Effector CD4-positive, alpha-beta T cell (primary cell): ENCODE results near the gene KIAA0232.
"Not testable (repeated sequence)": the region's sequence is repeated elsewhere in the genome, so short reads cannot be mapped to it uniquely, and the experiment has no call there.

ENCODE experiments used
- DNase-seq: peaks from one replicate; pipeline ENCODE4 v3.0.0-alpha.2; 2020

The KIAA0232 gene

DNA sequence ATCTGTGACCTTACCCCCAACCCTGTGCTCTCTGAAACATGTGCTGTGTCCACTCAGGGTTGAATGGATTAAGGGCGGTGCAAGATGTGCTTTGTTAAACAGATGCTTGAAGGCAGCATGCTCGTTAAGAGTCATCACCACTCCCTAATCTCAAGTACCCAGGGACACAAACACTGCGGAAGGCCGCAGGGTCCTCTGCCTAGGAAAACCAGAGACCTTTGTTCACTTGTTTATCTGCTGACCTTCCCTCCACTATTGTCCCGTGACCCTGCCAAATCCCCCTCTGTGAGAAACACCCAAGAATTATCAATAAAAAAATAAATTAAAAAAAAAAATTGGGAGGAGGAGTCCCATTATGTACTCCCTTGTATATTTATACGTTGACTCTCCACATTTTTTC, 26.2 kb upstream of the KIAA0232 start:
- DNase-seq = not testable (repeated sequence)

DNA sequence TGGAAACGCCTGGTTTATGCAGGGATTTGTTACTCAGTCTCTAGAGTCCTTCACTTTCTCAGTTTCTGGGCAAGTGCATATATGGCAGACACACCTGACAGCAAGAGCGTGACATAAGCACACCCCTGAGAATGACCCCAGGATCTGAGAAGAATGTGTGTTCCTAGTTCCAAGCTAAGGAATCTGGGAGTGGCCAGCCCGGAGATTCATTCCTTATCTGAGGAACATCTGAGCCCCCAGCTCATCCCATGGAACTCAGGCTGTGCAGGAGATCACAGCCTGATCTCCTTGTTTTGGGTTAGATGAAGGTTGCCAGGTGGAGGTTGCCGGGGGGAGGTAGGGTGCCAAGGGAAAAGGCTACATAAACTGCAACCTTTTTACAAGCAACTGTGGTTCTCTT, 23.8 kb upstream of the KIAA0232 start:
- DNase-seq = no peak

DNA sequence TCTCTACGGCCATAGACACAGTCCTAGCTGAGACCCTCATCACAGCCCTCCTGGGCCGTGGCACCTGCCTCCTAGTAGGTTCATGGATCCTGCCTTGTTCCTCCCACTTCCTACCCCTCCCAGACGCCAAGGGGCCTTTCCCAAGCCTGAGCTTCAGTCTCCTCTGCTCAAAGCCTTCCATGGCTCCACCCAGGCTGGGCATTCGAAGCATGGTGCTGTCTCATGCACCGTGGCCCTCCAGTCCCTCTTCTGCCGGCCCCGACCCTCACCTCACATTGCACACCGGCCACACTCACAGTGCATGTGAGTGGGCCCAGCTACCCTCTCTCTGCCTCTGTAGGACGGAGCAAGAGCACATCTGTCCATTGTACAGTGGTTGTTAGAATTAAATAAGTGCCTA, 21.7 kb upstream of the KIAA0232 start:
- no peak for DNase-seq

DNA sequence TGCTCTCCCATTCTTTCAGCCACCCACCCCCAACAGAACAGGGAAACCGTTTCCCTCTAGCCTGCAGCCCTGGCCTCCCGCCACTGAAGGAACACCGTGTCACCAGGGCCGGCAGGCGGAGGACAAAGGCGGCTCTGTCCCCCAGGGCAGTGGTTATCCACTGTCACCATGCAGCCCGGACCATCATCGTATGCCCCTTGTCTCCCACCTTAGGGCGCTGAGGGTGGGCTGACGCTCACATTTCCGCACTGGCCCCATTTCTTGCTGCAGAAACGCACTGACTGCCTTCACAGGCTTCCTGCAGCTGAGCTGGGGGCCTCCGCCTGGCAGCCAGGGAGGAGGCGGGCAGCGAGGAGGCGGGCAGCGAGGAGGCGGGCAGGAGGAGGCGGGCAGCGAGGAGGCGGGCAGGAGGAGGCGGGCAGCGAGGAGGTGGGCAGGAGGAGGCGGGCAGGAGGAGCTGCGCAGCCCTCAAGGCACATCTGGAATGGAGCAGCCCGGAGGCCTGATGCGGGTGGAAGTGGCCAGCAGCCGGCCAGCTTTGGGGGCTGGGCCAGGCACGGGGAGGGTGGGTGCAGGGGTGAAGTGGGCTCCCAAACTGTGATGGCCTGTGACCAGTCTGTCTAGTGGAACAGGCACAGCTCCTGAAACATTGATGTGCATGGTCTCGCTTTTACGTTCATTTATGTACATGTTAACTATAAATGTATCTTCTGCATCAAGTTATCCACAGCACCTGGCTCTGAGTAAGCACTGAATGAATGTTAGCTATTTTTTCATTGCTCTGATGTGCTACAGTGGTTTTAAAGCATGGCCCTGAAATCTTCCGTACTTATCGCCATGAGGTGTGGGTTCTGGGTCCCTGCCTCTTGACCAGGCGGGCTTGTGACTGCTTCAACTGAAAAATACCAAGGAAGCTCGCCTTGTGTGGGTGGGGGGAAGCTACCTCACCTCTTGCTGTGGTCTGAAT, 20.6 kb upstream of the KIAA0232 start:
- no peak for DNase-seq

- DNase-seq = no peak
These were observed 19.1 kb upstream of the KIAA0232 start for GRCh38 chr4:6763330-6763851.

- DNase-seq = no peak
These were observed 17.4 kb upstream of the KIAA0232 start for GRCh38 chr4:6764976-6765620.

GRCh38 chr4:6765703-6766102, 16.8 kb upstream of the KIAA0232 start:
- no peak for DNase-seq

DNA sequence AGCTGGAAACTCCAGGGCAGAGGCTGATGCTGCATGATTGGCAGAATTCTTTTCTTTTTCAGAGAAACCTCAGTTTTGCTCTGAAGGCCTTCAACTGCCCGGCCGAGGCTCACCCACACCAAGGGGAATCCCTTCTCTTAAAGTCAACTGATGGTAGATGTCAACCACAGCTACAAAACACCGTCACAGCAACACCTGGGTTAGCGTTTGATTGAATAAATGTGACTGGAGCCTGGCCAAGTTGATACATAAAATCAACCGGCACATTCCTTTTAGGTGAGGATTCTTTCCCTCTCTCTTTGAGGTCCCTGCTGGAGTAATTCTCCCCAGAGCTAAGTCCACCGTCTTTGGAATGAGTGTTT, 15.2 kb upstream of the KIAA0232 start:
- DNase-seq = no peak

DNA sequence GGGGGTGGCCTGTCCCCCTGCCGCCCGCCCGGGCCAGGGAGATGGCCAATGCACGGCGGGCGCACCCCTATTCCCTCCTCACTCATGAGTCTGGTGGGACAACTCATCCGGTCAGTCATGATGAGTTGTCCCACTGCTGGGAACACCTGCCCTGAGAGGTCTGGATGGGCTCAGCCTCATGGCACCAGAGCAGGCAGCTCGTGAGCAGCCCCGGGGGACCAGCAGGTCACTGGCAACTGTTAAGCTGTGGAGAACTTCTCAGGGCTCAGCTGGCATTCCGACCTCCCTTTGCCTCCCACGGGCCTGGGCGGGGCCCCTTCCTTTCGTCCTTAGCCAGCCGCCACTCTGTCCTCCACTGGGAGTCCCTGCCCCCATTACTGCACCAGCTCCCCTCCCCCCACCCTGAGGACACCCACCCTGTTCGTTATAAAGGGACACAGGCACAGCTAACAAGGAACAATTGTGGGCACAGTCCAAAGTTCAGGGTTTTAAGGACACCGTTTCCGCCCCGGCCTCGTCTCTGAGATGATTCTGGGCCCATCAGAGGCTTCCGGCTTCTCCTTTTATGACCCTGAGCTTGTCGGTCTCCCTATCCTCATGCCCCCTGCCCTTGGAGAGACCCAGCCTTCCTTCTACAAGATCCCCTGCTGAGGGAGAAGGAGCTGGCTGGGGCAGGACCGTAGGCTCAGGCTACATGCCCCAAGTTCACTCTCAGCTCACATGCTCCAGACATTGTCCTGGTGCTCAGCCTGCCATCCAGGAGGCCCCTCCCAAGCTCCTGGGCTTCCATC, 14.6 kb upstream of the KIAA0232 start:
- no peak for DNase-seq

DNA sequence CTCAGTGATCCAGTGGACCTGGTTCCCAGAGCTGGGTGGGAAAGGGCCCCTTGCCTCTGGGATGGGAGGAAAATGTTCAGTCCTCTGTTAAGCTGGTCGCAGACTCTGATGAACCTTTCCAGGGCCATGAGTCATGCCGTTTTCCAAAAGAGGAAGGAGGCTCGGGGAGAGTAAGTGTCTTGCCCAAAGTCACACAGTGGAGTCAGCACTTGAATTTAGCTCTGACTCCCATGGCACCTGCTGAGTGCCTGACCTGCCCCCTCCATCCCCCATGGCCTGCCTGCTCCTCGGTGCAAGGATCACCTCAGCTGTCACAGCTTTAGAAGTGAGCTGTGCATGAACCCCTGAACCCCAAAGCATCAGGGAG, 14.0 kb upstream of the KIAA0232 start:
- DNase-seq = no peak

DNA sequence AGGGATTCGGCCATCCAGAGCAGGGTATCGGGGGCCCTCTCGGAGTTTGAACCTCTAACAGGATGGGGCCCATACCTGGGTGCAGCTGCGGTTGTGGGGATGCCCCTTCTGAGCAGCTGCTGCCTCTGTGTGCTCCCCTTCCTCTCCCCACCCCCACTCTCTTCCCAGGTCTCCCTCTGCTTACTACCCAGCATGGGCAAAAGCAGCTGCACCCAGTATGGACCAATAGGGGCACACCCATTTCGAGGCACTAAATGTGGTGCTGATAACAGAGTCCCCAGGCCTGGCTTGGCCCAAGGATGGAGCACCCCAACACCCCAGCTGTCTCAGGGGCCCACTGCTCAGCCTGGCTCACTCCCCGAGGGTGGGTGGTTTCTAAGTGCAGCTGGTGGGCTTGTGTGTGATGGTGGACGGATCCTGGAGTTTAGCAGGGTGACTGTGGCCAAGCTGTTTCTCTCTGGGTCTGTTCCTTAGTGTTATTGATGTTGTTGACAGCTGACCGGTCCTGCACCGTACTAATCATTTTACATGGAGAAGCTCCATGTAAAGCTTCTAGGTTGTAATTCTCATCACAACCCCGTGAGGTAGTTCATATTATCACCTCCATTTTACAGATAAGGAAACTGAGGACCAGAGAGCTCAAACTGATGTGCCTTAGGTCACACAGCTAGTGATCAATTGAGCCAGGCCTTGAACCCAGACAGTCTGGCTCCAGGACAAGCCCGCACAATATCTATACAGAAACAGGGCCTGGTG, 13.1 kb upstream of the KIAA0232 start:
- DNase-seq = no peak

- no peak for DNase-seq
These were observed 12.5 kb upstream of the KIAA0232 start for GRCh38 chr4:6769989-6770420.

GRCh38 chr4:6770581-6771228, 11.8 kb upstream of the KIAA0232 start:
- DNase-seq = no peak

GRCh38 chr4:6771229-6771671, 11.3 kb upstream of the KIAA0232 start:
- DNase-seq = no peak

- DNase-seq = no peak
These were observed 10.2 kb upstream of the KIAA0232 start for GRCh38 chr4:6772223-6772928.

DNA sequence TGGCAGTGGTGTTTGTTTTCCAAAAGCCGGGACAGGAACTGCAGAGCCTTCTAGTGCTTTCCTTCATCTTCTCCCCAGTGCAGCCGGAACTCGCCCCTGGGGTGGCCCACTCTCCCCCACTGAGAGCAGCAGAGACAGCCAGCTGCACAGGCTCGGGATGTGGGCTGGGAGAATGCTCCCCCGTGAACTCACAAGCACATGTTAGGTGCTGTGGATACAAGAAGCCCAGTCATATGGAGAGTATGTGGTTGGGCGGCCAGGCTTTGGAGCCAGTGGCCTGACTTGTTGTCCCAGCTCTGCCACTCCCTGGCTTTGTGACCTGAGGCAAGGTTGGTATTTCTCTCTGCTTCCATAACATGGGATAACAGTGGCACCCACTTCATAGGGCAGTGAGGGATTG, 9.4 kb upstream of the KIAA0232 start:
- DNase-seq = no peak

GRCh38 chr4:6773616-6774540, 8.6 kb upstream of the KIAA0232 start:
- DNase-seq = no peak

DNA sequence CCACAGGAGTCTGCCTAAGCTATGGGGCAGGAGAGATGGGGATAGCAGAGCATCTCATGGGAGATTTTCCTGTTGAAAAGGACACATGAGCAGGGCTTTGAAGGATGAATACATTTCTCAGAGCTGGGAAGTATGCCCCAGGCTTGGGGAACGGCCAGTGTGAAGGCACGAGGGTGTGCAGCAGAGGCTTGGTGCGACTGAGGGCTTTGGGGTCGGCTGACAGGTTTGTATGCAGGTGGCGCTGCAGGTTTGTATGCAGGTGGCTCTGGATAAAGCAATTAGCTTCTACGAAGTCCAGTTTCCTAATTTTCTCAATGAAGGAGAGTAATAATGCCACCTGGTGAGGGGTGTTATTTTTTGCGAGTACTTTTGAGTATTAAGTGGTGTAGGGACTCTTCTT, 6.8 kb upstream of the KIAA0232 start:
- DNase-seq = no peak

GRCh38 chr4:6776920-6777635, 5.4 kb upstream of the KIAA0232 start:
- DNase-seq = no peak
